Measurements from ENCODE around the gene WDFY2.
"Not testable (repeated sequence)": the region's sequence is repeated elsewhere in the genome, so short reads cannot be mapped to it uniquely, and the experiment has no call there.

WDFY2 gene

DNA sequence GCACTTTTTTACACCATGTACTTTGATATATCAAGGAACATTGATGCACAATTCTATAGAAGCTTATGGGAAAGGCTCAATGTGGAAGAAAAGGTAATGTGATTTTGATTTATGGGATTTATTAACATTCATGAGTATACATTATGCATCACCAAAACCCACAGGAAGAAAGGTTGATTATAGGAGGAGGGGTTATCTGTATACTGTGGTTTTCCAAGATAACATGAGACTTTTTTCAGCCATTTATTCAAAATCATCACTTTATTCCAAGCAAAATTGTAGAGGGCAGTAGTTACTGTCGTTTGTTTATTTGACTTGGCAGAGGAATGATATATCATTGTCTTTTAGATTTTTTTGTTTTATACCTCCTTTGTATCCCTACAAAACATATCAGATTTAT lies 54.9 kb downstream of the WDFY2 start:
- Histone ChIP-seq H3K4me3 (ENCODE audit: low read depth in 1 of 2, low read length in 2 of 2) (no peak overlapping the region), H3K27ac (ENCODE audit: low read length) (no peak overlapping the region), H3K9ac (ENCODE audit: low read depth, low read length) (no peak overlapping the region), H3K27me3 (ENCODE audit: insufficient read depth, low read length, poor library complexity) (no peaks in the 10 kb centered on the region), H2AFZ (ENCODE audit: low read depth, low read length) (no peak overlapping the region), H3K36me3 (ENCODE audit: insufficient read depth, low read length) (no peaks in the 10 kb centered on the region), H4K20me1 (ENCODE audit: insufficient read depth, low read length) (0 out of 2 replicates have a peak, but pooled peaks cover 2% of the 10 kb centered on the region), H3K79me2 (ENCODE audit: insufficient read depth, low read length) (no peaks in the 10 kb centered on the region), H3K4me2 (ENCODE audit: insufficient read depth, low read length) (no peak overlapping the region), H3K4me1 (ENCODE audit: insufficient read depth, low read length) (peaks cover 11% of the 10 kb centered on the region), H3K9me3 (ENCODE audit: insufficient read depth, low read length, severe bottlenecking) (no peaks in the 10 kb centered on the region)
- ATAC-seq (ENCODE audit: insufficient read depth, low read depth) (no peak), DNase-seq (no peak)
- TF ChIP-seq EZH2 (IDR thresholded peaks at IDR 0.05; ENCODE audit: borderline replicate concordance, low read depth, low read length, severe bottlenecking): no peak
- TF ChIP-seq, protein P1, sequence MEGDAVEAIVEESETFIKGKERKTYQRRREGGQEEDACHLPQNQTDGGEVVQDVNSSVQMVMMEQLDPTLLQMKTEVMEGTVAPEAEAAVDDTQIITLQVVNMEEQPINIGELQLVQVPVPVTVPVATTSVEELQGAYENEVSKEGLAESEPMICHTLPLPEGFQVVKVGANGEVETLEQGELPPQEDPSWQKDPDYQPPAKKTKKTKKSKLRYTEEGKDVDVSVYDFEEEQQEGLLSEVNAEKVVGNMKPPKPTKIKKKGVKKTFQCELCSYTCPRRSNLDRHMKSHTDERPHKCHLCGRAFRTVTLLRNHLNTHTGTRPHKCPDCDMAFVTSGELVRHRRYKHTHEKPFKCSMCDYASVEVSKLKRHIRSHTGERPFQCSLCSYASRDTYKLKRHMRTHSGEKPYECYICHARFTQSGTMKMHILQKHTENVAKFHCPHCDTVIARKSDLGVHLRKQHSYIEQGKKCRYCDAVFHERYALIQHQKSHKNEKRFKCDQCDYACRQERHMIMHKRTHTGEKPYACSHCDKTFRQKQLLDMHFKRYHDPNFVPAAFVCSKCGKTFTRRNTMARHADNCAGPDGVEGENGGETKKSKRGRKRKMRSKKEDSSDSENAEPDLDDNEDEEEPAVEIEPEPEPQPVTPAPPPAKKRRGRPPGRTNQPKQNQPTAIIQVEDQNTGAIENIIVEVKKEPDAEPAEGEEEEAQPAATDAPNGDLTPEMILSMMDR (IDR thresholded peaks at IDR 0.05; ENCODE audit: borderline replicate concordance, extremely low read depth, low read length, poor library complexity, severe bottlenecking): no peak

DNA sequence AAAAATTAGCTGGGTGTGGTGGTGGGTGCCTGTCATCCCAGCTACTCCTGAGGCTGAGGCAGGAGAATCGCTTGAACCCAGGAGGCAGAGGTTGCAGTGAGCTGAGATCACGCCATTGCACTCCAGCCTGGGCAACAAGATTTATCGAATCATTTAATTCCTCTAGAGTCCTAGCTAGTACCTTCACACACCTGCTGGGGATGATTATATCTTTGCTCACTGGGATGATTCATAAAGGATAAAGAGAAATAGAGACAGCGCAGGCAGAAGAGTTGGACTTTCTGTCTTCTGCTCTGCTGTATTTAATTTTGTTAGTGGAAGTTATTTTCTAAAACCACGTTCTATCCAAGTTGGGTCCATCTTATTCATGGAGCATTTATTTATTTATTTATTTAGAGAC lies 56.4 kb downstream of the WDFY2 start:
- not testable (repeated sequence) for H3K9me3 ChIP-seq (ENCODE audit: insufficient read depth, low read length, severe bottlenecking); H3K4me2 ChIP-seq (ENCODE audit: insufficient read depth, low read length); H3K4me3 ChIP-seq (ENCODE audit: low read depth in 1 of 2, low read length in 2 of 2); H4K20me1 ChIP-seq (ENCODE audit: insufficient read depth, low read length); H3K36me3 ChIP-seq (ENCODE audit: insufficient read depth, low read length); H2AFZ ChIP-seq (ENCODE audit: low read depth, low read length); H3K27ac ChIP-seq (ENCODE audit: low read length); DNase-seq; H3K79me2 ChIP-seq (ENCODE audit: insufficient read depth, low read length); H3K27me3 ChIP-seq (ENCODE audit: insufficient read depth, low read length, poor library complexity); ATAC-seq (ENCODE audit: insufficient read depth, low read depth); H3K9ac ChIP-seq (ENCODE audit: low read depth, low read length)
- H3K4me1 ChIP-seq (ENCODE audit: insufficient read depth, low read length): peaks cover 26% of the 10 kb centered on the region

DNA sequence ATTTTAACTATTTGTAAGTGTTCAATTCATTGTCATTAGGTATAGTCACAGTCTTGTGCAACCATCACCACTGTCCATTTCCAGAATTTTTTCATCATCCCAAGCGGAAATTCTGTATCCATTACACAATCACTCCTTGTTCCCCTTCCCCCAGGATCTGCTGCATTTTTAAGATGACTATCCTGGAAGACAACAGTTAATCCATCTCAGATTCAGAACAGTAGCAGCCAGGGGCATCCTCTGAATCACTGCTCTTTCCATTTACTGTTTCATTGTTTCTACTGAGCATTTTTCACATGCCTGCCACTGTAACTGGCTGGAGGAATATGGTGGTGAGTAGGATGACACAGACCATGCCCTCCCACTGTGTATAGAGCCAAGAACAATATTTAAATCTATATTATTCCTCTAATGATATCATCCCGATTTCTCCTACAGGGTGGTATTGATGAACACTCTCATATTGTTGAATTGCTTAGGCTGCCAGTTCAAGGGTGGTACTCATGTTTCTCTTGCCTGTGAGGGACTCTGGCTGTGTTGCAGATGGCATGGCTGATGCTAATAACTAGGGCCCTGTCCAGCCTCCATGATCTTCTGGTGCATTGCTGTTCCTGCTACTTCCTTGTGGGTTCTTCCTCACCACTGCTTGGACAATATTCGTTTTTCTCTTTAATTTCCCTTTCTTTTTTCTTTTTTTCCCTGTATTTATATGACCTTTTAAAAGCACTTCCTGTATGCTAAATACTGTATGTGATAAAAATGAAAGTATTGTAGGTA lies 59.0 kb downstream of the WDFY2 start:
- Histone ChIP-seq H3K27ac (ENCODE audit: low read length) (no peak overlapping the region), H2AFZ (ENCODE audit: low read depth, low read length) (no peak overlapping the region), H3K36me3 (ENCODE audit: insufficient read depth, low read length) (no peaks in the 10 kb centered on the region), H3K4me2 (ENCODE audit: insufficient read depth, low read length) (no peak overlapping the region), H3K4me1 (ENCODE audit: insufficient read depth, low read length) (peaks cover 31% of the 10 kb centered on the region), H3K9me3 (ENCODE audit: insufficient read depth, low read length, severe bottlenecking) (no peaks in the 10 kb centered on the region), H4K20me1 (ENCODE audit: insufficient read depth, low read length) (no peaks in the 10 kb centered on the region), H3K4me3 (ENCODE audit: low read depth in 1 of 2, low read length in 2 of 2) (no peak overlapping the region), H3K9ac (ENCODE audit: low read depth, low read length) (no peak overlapping the region), H3K79me2 (ENCODE audit: insufficient read depth, low read length) (no peaks in the 10 kb centered on the region), H3K27me3 (ENCODE audit: insufficient read depth, low read length, poor library complexity) (no peaks in the 10 kb centered on the region)
- ATAC-seq (ENCODE audit: insufficient read depth, low read depth) (no peak), DNase-seq (no peak)
- TF ChIP-seq EZH2 (IDR thresholded peaks at IDR 0.05; ENCODE audit: borderline replicate concordance, low read depth, low read length, severe bottlenecking): no peak
- TF ChIP-seq, protein P1 (IDR thresholded peaks at IDR 0.05; ENCODE audit: borderline replicate concordance, extremely low read depth, low read length, poor library complexity, severe bottlenecking): no peak

DNA sequence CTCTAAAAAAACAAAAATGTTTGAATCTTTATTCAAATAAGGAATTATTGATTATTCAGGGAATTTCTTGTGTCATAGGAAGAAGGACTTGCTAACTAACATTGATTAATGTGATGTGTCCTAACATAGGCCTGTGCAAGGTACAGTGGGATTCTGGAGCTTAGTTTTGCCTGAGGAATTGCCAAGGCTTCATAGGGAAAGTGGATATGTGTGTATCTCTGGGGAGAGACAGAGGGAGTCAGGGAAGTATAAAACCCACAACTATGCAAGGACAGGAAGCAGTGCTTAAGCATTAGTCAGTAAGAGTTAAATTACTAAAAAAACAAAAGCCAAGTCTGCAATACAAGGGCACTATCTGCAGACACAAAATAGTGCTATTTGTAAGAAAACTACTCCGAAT lies 59.6 kb downstream of the WDFY2 start:
- Histone ChIP-seq H3K9ac (ENCODE audit: low read depth, low read length) (no peak overlapping the region), H3K4me2 (ENCODE audit: insufficient read depth, low read length) (peak overlapping the region; percentile 9; the same call in 1 of the 2 replicates), H3K79me2 (ENCODE audit: insufficient read depth, low read length) (no peaks in the 10 kb centered on the region), H3K4me3 (ENCODE audit: low read depth in 1 of 2, low read length in 2 of 2) (no peak overlapping the region), H3K27me3 (ENCODE audit: insufficient read depth, low read length, poor library complexity) (no peaks in the 10 kb centered on the region), H2AFZ (ENCODE audit: low read depth, low read length) (no peak overlapping the region), H3K36me3 (ENCODE audit: insufficient read depth, low read length) (no peaks in the 10 kb centered on the region), H3K27ac (ENCODE audit: low read length) (peak overlapping the region; percentile 42; the same call in 1 of the 2 replicates), H3K4me1 (ENCODE audit: insufficient read depth, low read length) (peaks cover 31% of the 10 kb centered on the region), H4K20me1 (ENCODE audit: insufficient read depth, low read length) (no peaks in the 10 kb centered on the region), H3K9me3 (ENCODE audit: insufficient read depth, low read length, severe bottlenecking) (no peaks in the 10 kb centered on the region)
- TF ChIP-seq EZH2 (IDR thresholded peaks at IDR 0.05; ENCODE audit: borderline replicate concordance, low read depth, low read length, severe bottlenecking): no peak
- TF ChIP-seq, protein P1 (IDR thresholded peaks at IDR 0.05; ENCODE audit: borderline replicate concordance, extremely low read depth, low read length, poor library complexity, severe bottlenecking): no peak
- no peak for DNase-seq
- peak; percentile 62 for ATAC-seq (ENCODE audit: insufficient read depth, low read depth)
